Panc1 (cell line): ENCODE data around the gene BBS1. TPM values are rescaled to one million over a fixed set of nuclear protein-coding genes. Genes with fewer than 3 reads are reported as not detected.
"Not testable (repeated sequence)": the region's sequence is repeated elsewhere in the genome, so short reads cannot be mapped to it uniquely, and the experiment has no call there.

ENCODE experiments used
- ATAC-seq: fragments of 200-7000 bp; cut with Tn5 transposase; 2 replicates; pipeline ENCODE4 v1.9.1; 2020; ENCODE audit warnings: mild to moderate bottlenecking, moderate library complexity
- BruUV-seq: library from RNA; stranded (reverse); fragments of 400-500 nt; replicated peaks from 2 replicates; lab custom pipeline; 2021; lab: Mats Ljungman, UMichigan
- CTCF ChIA-PET: fragments of 300-600 bp; sonication (Branson Sonifier 250); formaldehyde crosslinking; loops from one replicate; lab custom pipeline; 2022; ENCODE audit warnings: antibody characterized with exemption; lab: Charles Lee
- POLR2A ChIA-PET: fragments of 300-600 bp; sonication (Branson Sonifier 250); formaldehyde crosslinking; loops from one replicate; lab custom pipeline; 2022; ENCODE audit warnings: antibody characterized with exemption; lab: Charles Lee
- DNase-seq: peaks from one replicate; pipeline ENCODE4 v3.0.0-alpha.2; 2010; ENCODE audit warnings: low read depth, low spot score
- H3K27ac ChIP-seq: 2 replicates; pipeline ENCODE4 v1.5.1; 2011; ENCODE audit warnings: mild to moderate bottlenecking, low read length, inconsistent platforms
- H3K27me3 ChIP-seq: fragments of 200-500 bp; sonication (Bioruptor generic); 2 replicates; pipeline ENCODE4 v1.6.0; 2014; ENCODE audit warnings: low read length, inconsistent platforms; ENCODE audit not compliant: control insufficient read depth, insufficient read depth
- H3K36me3 ChIP-seq: fragments of 200-500 bp; sonication (Bioruptor generic); 2 replicates; pipeline ENCODE4 v1.5.1; 2014; ENCODE audit warnings: inconsistent platforms, mild to moderate bottlenecking, low read length, moderate library complexity; ENCODE audit not compliant: control insufficient read depth, insufficient read depth
- H3K4me1 ChIP-seq: 2 replicates; pipeline ENCODE4 v1.5.1; 2011; ENCODE audit warnings: inconsistent platforms, mild to moderate bottlenecking, low read length, moderate library complexity; ENCODE audit not compliant: control insufficient read depth, insufficient read depth
- H3K4me3 ChIP-seq, 2 experiments: 2 replicates each; pipeline ENCODE4 v1.5.1; 2011 to 2012; ENCODE audit warnings: low read depth in 2 of 2, low read length in 2 of 2, mild to moderate bottlenecking in 2 of 2, inconsistent platforms in 1 of 2, moderate library complexity in 1 of 2
- H3K9me3 ChIP-seq: fragments of 200-500 bp; sonication (Bioruptor generic); 2 replicates; pipeline ENCODE4 v1.5.1; 2014; ENCODE audit warnings: low read depth, mild to moderate bottlenecking, inconsistent platforms, low read length, moderate library complexity; ENCODE audit not compliant: control insufficient read depth, insufficient read depth
- POLR2AphosphoS5 ChIP-seq: IDR thresholded peaks from 2 replicates; pipeline ENCODE4 v1.6.1; 2012; ENCODE audit warnings: mild to moderate bottlenecking, low read depth, low read length, moderate library complexity
- REST ChIP-seq, 2 experiments: IDR thresholded peaks; 2 replicates each; pipeline ENCODE4 v1.6.1; 2011 to 2012; ENCODE audit warnings: low read depth in 2 of 2, control low read depth in 1 of 2, low read length in 1 of 2, mild to moderate bottlenecking in 1 of 2, moderate library complexity in 1 of 2; ENCODE audit not compliant: insufficient read depth in 1 of 2
- SIN3A ChIP-seq: IDR thresholded peaks from 2 replicates; pipeline ENCODE4 v1.6.1; 2012; ENCODE audit warnings: low read depth, mild to moderate bottlenecking, low read length, moderate library complexity, borderline replicate concordance; ENCODE audit not compliant: insufficient read depth
- TCF7L2 ChIP-seq: IDR thresholded peaks from 2 replicates; pipeline ENCODE4 v1.6.1; 2011; ENCODE audit warnings: mild to moderate bottlenecking, low read depth, low read length, inconsistent platforms
- in situ Hi-C: cut with HindIII; loops from 2 replicates; pipeline ENCODE4 v1.10.0; 2016; ENCODE audit warnings: low sequenced_read_pairs, low pct_unique_long_range_greater_than_20kb
- intact Hi-C: fragments of 100-400 bp; cut with micrococcal nuclease; formaldehyde crosslinking; loops from one replicate; pipeline ENCODE4 v1.10.0; 2022; ENCODE audit not compliant: unreplicated experiment
- total RNA-seq: library from RNA; stranded (reverse); gene quantifications from one replicate; pipeline ENCODE4 v1.2.1, GENCODE V29; 2021; ENCODE audit not compliant: unreplicated experiment
- TF ChIP-seq, protein P1 (sequence below): fragments of 450-650 bp; IDR thresholded peaks from 2 replicates; pipeline ENCODE4 v1.5.1; 2017; ENCODE audit warnings: mild to moderate bottlenecking

Gene BBS1
- total RNA-seq, 1 experiment from 2014 or later: 26.9 TPM

DNA sequence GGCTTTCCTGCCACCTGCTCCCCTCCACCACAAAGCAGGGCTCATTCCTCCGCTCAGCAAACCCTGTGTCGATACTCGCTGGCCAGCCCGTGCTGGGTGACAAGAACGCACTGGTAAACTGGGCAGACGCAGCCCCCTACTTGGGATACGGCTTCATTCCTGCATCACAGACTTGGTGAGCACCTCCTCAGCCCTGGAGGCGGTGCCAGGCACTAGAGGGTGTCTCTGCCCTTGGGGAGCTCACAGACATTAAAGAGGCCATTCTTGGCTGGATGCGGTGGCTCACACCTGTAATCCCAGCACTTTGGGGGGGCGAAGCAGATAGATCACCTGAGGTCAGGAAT lies 29.4 kb downstream of the BBS1 start:
- TF ChIP-seq SIN3A (no peak), POLR2AphosphoS5 (no peak), REST (IDR thresholded peaks at IDR 0.05; ENCODE audit: insufficient read depth in 1 of 2, low read depth in 2 of 2, low read length in 1 of 2) (no peak), TCF7L2 (no peak)
- TF ChIP-seq, protein P1, sequence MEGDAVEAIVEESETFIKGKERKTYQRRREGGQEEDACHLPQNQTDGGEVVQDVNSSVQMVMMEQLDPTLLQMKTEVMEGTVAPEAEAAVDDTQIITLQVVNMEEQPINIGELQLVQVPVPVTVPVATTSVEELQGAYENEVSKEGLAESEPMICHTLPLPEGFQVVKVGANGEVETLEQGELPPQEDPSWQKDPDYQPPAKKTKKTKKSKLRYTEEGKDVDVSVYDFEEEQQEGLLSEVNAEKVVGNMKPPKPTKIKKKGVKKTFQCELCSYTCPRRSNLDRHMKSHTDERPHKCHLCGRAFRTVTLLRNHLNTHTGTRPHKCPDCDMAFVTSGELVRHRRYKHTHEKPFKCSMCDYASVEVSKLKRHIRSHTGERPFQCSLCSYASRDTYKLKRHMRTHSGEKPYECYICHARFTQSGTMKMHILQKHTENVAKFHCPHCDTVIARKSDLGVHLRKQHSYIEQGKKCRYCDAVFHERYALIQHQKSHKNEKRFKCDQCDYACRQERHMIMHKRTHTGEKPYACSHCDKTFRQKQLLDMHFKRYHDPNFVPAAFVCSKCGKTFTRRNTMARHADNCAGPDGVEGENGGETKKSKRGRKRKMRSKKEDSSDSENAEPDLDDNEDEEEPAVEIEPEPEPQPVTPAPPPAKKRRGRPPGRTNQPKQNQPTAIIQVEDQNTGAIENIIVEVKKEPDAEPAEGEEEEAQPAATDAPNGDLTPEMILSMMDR: no peak
- H3K27ac ChIP-seq: no peak overlapping the region
- no peaks in the 10 kb centered on the region for H3K4me1 ChIP-seq
- DNase-seq: no peak
- no peaks in the 10 kb centered on the region for H3K9me3 ChIP-seq
- no peak overlapping the region for H3K4me3 ChIP-seq
- ChIA-PET POLR2A (no interaction called here), CTCF (no interaction called here)
- no TSS peak for BruUV-seq
- in situ Hi-C loops: no loop called here
- no peak for ATAC-seq
- intact Hi-C loops: no loop called here
- H3K27me3 ChIP-seq: no peaks in the 10 kb centered on the region
- peaks cover 2% of the 10 kb centered on the region; the same call in 1 of the 2 replicates for H3K36me3 ChIP-seq

DNA sequence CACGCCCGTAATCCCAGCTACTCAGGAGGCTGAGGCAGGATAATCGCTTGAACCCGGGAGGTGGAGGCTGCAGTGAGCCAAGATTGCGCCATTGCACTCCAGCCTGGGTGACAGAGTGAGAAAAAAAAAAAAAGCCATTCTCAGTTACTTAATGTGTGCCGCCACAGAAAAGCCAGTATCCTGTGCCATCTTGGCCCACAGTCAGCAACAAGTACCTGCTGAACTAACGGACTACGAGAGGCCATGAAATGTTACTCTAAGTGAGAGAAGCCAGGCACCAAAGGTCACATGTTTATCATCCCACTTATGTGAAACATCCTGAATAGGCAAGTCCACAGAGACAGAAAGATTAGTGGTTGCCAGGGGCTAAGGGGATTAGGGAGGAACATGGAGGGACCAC lies 30.2 kb downstream of the BBS1 start:
- POLR2A ChIA-PET, H3K4me1 ChIP-seq, DNase-seq, ATAC-seq, BruUV-seq, in situ Hi-C loops, H3K9me3 ChIP-seq, H3K36me3 ChIP-seq, CTCF ChIA-PET, intact Hi-C loops, H3K27me3 ChIP-seq, H3K4me3 ChIP-seq, H3K27ac ChIP-seq: not testable (repeated sequence)

- intact Hi-C loops: no loop called here
These were observed 31.5 kb downstream of the BBS1 start for GRCh38 chr11:66541892-66542291.

More at GRCh38 chr11:66541892-66542291, 31.5 kb downstream of the BBS1 start:
- peaks cover 3% of the 10 kb centered on the region; the same call in 1 of the 2 replicates for H3K4me1 ChIP-seq
- DNase-seq (no peak), ATAC-seq (no peak)
- TF ChIP-seq SIN3A (no peak), TCF7L2 (no peak), POLR2AphosphoS5 (no peak), REST (IDR thresholded peaks at IDR 0.05; ENCODE audit: insufficient read depth in 1 of 2, low read depth in 2 of 2, low read length in 1 of 2) (no peak)
- TF ChIP-seq, protein P1: no peak
- H3K36me3 ChIP-seq: peaks cover 2% of the 10 kb centered on the region; the same call in 1 of the 2 replicates
- no peak overlapping the region for H3K4me3 ChIP-seq
- H3K27ac ChIP-seq: no peak overlapping the region
- H3K27me3 ChIP-seq: no peaks in the 10 kb centered on the region
- H3K9me3 ChIP-seq: no peaks in the 10 kb centered on the region
- in situ Hi-C loops: no loop called here
- POLR2A ChIA-PET: interaction anchor here (0.6 kb wide), 1 partner anchor 51 kb away, joined by 4 read pairs; the partner anchor contains the start of genes CCDC87 and CCS
- CTCF ChIA-PET: no interaction called here
- BruUV-seq: no TSS peak
